GM12878 (cell line): Measurements from ENCODE around the gene ARHGEF38.

Source experiments
- EZH2 ChIP-seq: IDR thresholded peaks from 2 replicates; pipeline ENCODE4 v1.6.1; 2012; ENCODE audit warnings: low read depth, mild to moderate bottlenecking, control low read depth, inconsistent platforms, low read length, borderline replicate concordance; ENCODE audit not compliant: control insufficient read depth
- POLR2A ChIP-seq: IDR thresholded peaks from 2 replicates; pipeline ENCODE4 v1.6.1; 2011; ENCODE audit warnings: low read depth, mild to moderate bottlenecking, low read length
- SREBF1 ChIP-seq: IDR thresholded peaks from 2 replicates; pipeline ENCODE4 v1.6.1; 2012; ENCODE audit warnings: mild to moderate bottlenecking, low read length
- TF ChIP-seq, protein P1 (sequence below), 3 experiments: IDR thresholded peaks in 2 of 3; conservative IDR thresholded peaks in 1 of 3; 2 replicates each; pipeline ENCODE4 v1.5.1; 2011; ENCODE audit warnings: low read depth in 3 of 3, low read length in 3 of 3, mild to moderate bottlenecking in 3 of 3, control low read depth in 2 of 3, moderate library complexity in 2 of 3, inconsistent platforms in 1 of 3, mixed read lengths in 1 of 3; ENCODE audit not compliant: control insufficient read depth in 2 of 3, insufficient read depth in 1 of 3; ENCODE audit errors: extremely low read depth in 1 of 3
- TF ChIP-seq, protein P2 (sequence below): fragments of 450-650 bp; formaldehyde crosslinking; IDR thresholded peaks from 2 replicates; pipeline ENCODE4 v1.4.0; 2022; ENCODE audit warnings: mild to moderate bottlenecking, moderate library complexity

DNA sequence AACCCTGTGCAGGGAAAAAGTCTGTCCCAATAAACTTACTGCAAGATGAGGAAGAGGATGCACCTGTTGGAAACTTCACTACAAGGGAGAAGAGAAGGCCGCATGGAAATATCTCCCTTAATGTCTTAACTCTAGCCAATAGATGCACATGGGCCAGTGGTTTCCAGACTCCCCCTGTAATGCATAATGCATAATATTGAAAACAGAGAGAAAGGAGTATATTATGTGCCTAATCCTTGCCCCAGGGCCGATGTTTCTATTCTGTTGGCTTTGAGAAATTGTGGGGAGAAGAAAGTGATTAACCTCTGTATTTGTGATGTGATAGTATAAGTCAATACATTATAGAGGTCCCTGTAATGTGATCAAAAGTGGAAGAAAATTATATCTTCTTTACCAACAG is 118.9 kb downstream of the ARHGEF38 start:
- TF ChIP-seq SREBF1 (no peak), EZH2 (no peak), POLR2A (no peak)
- TF ChIP-seq, protein P1, sequence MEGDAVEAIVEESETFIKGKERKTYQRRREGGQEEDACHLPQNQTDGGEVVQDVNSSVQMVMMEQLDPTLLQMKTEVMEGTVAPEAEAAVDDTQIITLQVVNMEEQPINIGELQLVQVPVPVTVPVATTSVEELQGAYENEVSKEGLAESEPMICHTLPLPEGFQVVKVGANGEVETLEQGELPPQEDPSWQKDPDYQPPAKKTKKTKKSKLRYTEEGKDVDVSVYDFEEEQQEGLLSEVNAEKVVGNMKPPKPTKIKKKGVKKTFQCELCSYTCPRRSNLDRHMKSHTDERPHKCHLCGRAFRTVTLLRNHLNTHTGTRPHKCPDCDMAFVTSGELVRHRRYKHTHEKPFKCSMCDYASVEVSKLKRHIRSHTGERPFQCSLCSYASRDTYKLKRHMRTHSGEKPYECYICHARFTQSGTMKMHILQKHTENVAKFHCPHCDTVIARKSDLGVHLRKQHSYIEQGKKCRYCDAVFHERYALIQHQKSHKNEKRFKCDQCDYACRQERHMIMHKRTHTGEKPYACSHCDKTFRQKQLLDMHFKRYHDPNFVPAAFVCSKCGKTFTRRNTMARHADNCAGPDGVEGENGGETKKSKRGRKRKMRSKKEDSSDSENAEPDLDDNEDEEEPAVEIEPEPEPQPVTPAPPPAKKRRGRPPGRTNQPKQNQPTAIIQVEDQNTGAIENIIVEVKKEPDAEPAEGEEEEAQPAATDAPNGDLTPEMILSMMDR (IDR thresholded peaks at IDR 0.05 in 2 of 3, conservative IDR thresholded peaks at IDR 0.05 in 1 of 3; ENCODE audit: control insufficient read depth in 2 of 3, extremely low read depth in 1 of 3, insufficient read depth in 1 of 3, low read depth in 3 of 3, low read length in 3 of 3), result no peak
- TF ChIP-seq, protein P2, sequence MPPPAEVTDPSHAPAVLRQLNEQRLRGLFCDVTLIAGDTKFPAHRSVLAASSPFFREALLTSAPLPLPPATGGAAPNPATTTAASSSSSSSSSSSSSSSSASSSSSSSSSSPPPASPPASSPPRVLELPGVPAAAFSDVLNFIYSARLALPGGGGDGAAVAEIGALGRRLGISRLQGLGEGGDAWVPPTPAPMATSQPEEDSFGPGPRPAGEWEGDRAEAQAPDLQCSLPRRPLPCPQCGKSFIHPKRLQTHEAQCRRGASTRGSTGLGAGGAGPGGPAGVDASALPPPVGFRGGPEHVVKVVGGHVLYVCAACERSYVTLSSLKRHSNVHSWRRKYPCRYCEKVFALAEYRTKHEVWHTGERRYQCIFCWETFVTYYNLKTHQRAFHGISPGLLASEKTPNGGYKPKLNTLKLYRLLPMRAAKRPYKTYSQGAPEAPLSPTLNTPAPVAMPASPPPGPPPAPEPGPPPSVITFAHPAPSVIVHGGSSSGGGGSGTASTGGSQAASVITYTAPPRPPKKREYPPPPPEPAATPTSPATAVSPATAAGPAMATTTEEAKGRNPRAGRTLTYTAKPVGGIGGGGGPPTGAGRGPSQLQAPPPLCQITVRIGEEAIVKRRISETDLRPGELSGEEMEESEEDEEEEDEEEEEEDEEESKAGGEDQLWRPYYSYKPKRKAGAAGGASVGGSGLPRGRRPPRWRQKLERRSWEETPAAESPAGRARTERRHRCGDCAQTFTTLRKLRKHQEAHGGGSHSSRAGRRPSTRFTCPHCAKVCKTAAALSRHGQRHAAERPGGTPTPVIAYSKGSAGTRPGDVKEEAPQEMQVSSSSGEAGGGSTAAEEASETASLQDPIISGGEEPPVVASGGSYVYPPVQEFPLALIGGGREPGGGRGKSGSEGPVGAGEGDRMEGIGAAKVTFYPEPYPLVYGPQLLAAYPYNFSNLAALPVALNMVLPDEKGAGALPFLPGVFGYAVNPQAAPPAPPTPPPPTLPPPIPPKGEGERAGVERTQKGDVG (CRISPR knock-in tag), result no peak
